Astrocyte (in vitro differentiated cells and primary cell): ENCODE data around the gene LBX1. TPM values are rescaled to one million over a fixed set of nuclear protein-coding genes. Genes with fewer than 3 reads are reported as not detected.

Experiments used
- DNase-seq: peaks from one replicate; pipeline ENCODE4 v3.0.0-alpha.2; 2010; ENCODE audit warnings: low read depth
- FAIRE-seq: peaks from 2 replicates; lab custom pipeline; 2011; peaks lifted over from hg19 to GRCh38; lab: Jason Lieb, UNC
- H2AFZ ChIP-seq: 2 replicates; pipeline ENCODE4 v1.6.0; 2012; ENCODE audit warnings: low read depth, low read length, inconsistent platforms
- H3K27ac ChIP-seq: 2 replicates; pipeline ENCODE4 v1.5.1; 2011; ENCODE audit warnings: low read depth, low read length, inconsistent platforms
- H3K27me3 ChIP-seq: 2 replicates; pipeline ENCODE4 v1.6.0; 2011; ENCODE audit warnings: low read length, inconsistent platforms; ENCODE audit not compliant: insufficient read depth
- H3K36me3 ChIP-seq: 2 replicates; pipeline ENCODE4 v1.5.1; 2011; ENCODE audit warnings: low read length, inconsistent platforms; ENCODE audit not compliant: insufficient read depth
- H3K4me1 ChIP-seq: 2 replicates; pipeline ENCODE4 v1.5.1; 2011; ENCODE audit warnings: low read length, inconsistent platforms; ENCODE audit not compliant: insufficient read depth
- H3K4me2 ChIP-seq: 2 replicates; pipeline ENCODE4 v1.6.0; 2012; ENCODE audit warnings: low read length, inconsistent platforms
- H3K4me3 ChIP-seq: 2 replicates; pipeline ENCODE4 v1.5.1; 2011; ENCODE audit warnings: low read depth, mild to moderate bottlenecking, low read length, inconsistent platforms; ENCODE audit not compliant: insufficient read depth
- H3K79me2 ChIP-seq: 2 replicates; pipeline ENCODE4 v1.6.0; 2012; ENCODE audit warnings: mild to moderate bottlenecking, low read length, inconsistent platforms; ENCODE audit not compliant: insufficient read depth
- H3K9ac ChIP-seq: 2 replicates; pipeline ENCODE4 v1.6.0; 2012; ENCODE audit warnings: mild to moderate bottlenecking, low read length, inconsistent platforms
- H3K9me3 ChIP-seq: 2 replicates; pipeline ENCODE4 v1.5.1; 2012; ENCODE audit warnings: low read depth, mild to moderate bottlenecking, low read length, inconsistent platforms; ENCODE audit not compliant: insufficient read depth
- H4K20me1 ChIP-seq: 2 replicates; pipeline ENCODE4 v1.6.0; 2012; ENCODE audit warnings: low read length, inconsistent platforms; ENCODE audit not compliant: insufficient read depth
- H3K27ac Mint-ChIP-seq: one replicate; pipeline ENCODE4 v1.8.0; 2021; ENCODE audit warnings: mild to moderate bottlenecking, mixed read lengths; ENCODE audit not compliant: unreplicated experiment
- H3K27me3 Mint-ChIP-seq: one replicate; pipeline ENCODE4 v1.8.0; 2021; ENCODE audit warnings: low read depth, mixed read lengths; ENCODE audit not compliant: unreplicated experiment
- H3K36me3 Mint-ChIP-seq: one replicate; pipeline ENCODE4 v1.8.0; 2021; ENCODE audit warnings: low read depth, mixed read lengths; ENCODE audit not compliant: unreplicated experiment
- H3K4me1 Mint-ChIP-seq: one replicate; pipeline ENCODE4 v1.8.0; 2021; ENCODE audit warnings: low read depth, mixed read lengths; ENCODE audit not compliant: unreplicated experiment
- H3K4me3 Mint-ChIP-seq: one replicate; pipeline ENCODE4 v1.8.0; 2021; ENCODE audit warnings: mild to moderate bottlenecking, moderate library complexity, mixed read lengths; ENCODE audit not compliant: unreplicated experiment
- H3K9me3 Mint-ChIP-seq: one replicate; pipeline ENCODE4 v1.8.0; 2021; ENCODE audit warnings: mild to moderate bottlenecking, mixed read lengths; ENCODE audit not compliant: unreplicated experiment
- EZH2 ChIP-seq: IDR thresholded peaks from 2 replicates; pipeline ENCODE4 v1.6.1; 2012; ENCODE audit warnings: mild to moderate bottlenecking, low read length, inconsistent platforms; ENCODE audit not compliant: insufficient read depth
- total RNA-seq: library from RNA; stranded (reverse); gene quantifications from 2 replicates; pipeline ENCODE4 v1.2.1, GENCODE V29; 2021
- TF ChIP-seq, protein P1 (sequence below): IDR thresholded peaks from 2 replicates; pipeline ENCODE4 v1.5.1; 2011; ENCODE audit warnings: low read depth, mild to moderate bottlenecking, inconsistent platforms, low read length, moderate library complexity; ENCODE audit not compliant: insufficient read depth

Gene LBX1
- total RNA-seq, 1 donor from 2014 or later = not detected

DNA sequence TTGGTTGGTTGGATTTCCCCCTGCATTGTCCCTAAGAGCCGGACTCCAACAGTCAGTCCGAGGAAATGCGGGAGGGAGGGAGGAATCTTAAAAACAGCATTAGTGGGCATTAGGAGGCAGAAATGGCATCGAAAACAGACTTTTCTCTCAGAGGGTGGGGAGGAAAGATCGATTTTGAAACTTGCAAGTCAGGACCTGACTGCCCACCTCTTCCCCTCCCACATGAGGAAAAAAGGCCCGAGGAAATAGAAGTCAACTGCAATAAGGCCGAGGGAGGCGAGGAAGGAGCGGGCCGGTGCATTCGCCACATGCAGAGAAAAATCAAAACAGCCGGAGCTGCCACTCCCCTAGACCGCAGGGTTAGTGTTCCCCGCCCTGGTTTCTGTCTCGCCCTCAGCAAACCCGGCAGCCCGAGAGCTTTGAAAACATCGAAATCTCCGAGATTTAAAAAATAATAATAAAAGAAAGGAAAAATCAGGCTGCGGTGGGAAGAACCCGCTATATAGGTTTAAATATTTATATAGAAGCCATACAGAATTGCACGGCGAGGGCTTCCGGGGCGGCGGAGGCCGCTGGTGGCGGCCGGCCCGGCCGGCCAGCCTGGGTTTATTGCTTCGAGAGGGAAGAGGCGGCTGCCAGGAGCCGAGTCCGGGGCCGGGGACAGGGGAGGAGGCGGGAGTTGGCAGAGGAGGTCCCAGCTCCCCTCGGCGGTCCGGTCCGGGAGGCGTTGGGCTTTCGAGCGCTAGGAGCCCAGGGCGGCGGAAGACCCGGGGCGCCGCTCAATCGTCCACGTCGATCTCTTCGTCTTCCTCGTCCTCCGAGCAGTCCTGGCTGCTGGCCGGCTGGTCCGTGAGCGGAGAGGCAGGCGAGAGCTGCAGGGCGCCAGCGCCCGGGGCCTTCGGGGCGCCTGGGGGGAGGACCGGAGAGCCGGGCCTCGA lies 2.5 kb downstream of the LBX1 start:
- Mint-ChIP-seq H3K27ac (peak overlapping the region; percentile 84), H3K4me1 (peaks cover 4% of the 10 kb centered on the region), H3K27me3 (peaks cover 70% of the 10 kb centered on the region), H3K9me3 (peaks cover 19% of the 10 kb centered on the region), H3K36me3 (peaks cover 6% of the 10 kb centered on the region), H3K4me3 (no peak overlapping the region)
- Histone ChIP-seq H3K4me1 (peaks cover 3% of the 10 kb centered on the region), H3K4me2 (no peak overlapping the region), H3K36me3 (no peaks in the 10 kb centered on the region), H2AFZ (no peak overlapping the region), H3K27ac (no peak overlapping the region), H3K4me3 (no peak overlapping the region), H3K9ac (no peak overlapping the region), H3K9me3 (peaks cover 5% of the 10 kb centered on the region), H4K20me1 (peaks cover 39% of the 10 kb centered on the region), H3K79me2 (no peaks in the 10 kb centered on the region), H3K27me3 (peaks cover 89% of the 10 kb centered on the region)
- FAIRE-seq = no peak
- peak; percentile 94 for TF ChIP-seq EZH2
- TF ChIP-seq, protein P1, sequence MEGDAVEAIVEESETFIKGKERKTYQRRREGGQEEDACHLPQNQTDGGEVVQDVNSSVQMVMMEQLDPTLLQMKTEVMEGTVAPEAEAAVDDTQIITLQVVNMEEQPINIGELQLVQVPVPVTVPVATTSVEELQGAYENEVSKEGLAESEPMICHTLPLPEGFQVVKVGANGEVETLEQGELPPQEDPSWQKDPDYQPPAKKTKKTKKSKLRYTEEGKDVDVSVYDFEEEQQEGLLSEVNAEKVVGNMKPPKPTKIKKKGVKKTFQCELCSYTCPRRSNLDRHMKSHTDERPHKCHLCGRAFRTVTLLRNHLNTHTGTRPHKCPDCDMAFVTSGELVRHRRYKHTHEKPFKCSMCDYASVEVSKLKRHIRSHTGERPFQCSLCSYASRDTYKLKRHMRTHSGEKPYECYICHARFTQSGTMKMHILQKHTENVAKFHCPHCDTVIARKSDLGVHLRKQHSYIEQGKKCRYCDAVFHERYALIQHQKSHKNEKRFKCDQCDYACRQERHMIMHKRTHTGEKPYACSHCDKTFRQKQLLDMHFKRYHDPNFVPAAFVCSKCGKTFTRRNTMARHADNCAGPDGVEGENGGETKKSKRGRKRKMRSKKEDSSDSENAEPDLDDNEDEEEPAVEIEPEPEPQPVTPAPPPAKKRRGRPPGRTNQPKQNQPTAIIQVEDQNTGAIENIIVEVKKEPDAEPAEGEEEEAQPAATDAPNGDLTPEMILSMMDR = no peak
- no peak for DNase-seq

GRCh38 chr10:101225846-101226421 lies 3.3 kb downstream of the LBX1 start:
- Mint-ChIP-seq H3K27me3 (peaks cover 70% of the 10 kb centered on the region), H3K9me3 (peaks cover 26% of the 10 kb centered on the region), H3K4me1 (peaks cover 4% of the 10 kb centered on the region), H3K36me3 (peaks cover 6% of the 10 kb centered on the region), H3K27ac (peak overlapping the region; percentile 84), H3K4me3 (no peak overlapping the region)
- H3K4me1 ChIP-seq = peaks cover 3% of the 10 kb centered on the region
- H4K20me1 ChIP-seq = peaks cover 39% of the 10 kb centered on the region
- no peak overlapping the region for H3K9ac ChIP-seq
- no peak overlapping the region for H2AFZ ChIP-seq
- H3K4me3 ChIP-seq = no peak overlapping the region
- FAIRE-seq = no peak
- H3K9me3 ChIP-seq = peaks cover 5% of the 10 kb centered on the region
- no peak for DNase-seq
- peaks cover 89% of the 10 kb centered on the region for H3K27me3 ChIP-seq
- H3K27ac ChIP-seq = no peak overlapping the region
- no peaks in the 10 kb centered on the region for H3K79me2 ChIP-seq
- H3K36me3 ChIP-seq = no peaks in the 10 kb centered on the region
- no peak overlapping the region for H3K4me2 ChIP-seq
- TF ChIP-seq, protein P1 = no peak
- TF ChIP-seq EZH2 = peak; percentile 72
